H1 (cell line): ENCODE data around the gene GALC. TPM values are rescaled to one million over a fixed set of nuclear protein-coding genes. Genes with fewer than 3 reads are reported as not detected.

Experiments
- CTCF ChIA-PET: fragments of 300-600 bp; sonication (Branson Sonifier 250); formaldehyde crosslinking; loops from one replicate; lab custom pipeline; 2021; ENCODE audit not compliant: partially characterized antibody; lab: Charles Lee
- POLR2A ChIA-PET: fragments of 300-600 bp; sonication (Branson Sonifier 250); formaldehyde crosslinking; loops from one replicate; lab custom pipeline; 2021; ENCODE audit warnings: inconsistent platforms; ENCODE audit not compliant: partially characterized antibody; lab: Charles Lee
- DNase-seq, 2 experiments: peaks; one replicate each; pipeline versions ENCODE4 v3.0.0 to v3.0.0-alpha.2; 2010 to 2022; ENCODE audit warnings: low spot score in 2 of 2, low read depth in 1 of 2, mixed read lengths in 1 of 2
- FAIRE-seq: peaks from 2 replicates; lab custom pipeline; 2011; peaks lifted over from hg19 to GRCh38; lab: Jason Lieb, UNC
- H2AFZ ChIP-seq: 2 replicates; pipeline ENCODE4 v1.8.1; 2012; ENCODE audit warnings: low read length, inconsistent platforms
- H2AK5ac ChIP-seq: 2 replicates; pipeline ENCODE4 v1.6.1; 2013; ENCODE audit warnings: low read depth, low read length
- H2BK120ac ChIP-seq: replicated peaks from 2 replicates; pipeline ENCODE3; 2013; ENCODE audit warnings: low read depth, low read length, inconsistent platforms
- H2BK12ac ChIP-seq: 2 replicates; pipeline ENCODE4 v1.6.1; 2013; ENCODE audit warnings: low read depth, low read length
- H2BK15ac ChIP-seq: 2 replicates; pipeline ENCODE4 v1.6.1; 2013; ENCODE audit warnings: low read length
- H2BK20ac ChIP-seq: 2 replicates; pipeline ENCODE4 v1.6.1; 2013; ENCODE audit warnings: low read length
- H2BK5ac ChIP-seq: 2 replicates; pipeline ENCODE4 v1.6.1; 2013; ENCODE audit warnings: low read depth, low read length
- H3K14ac ChIP-seq: 2 replicates; pipeline ENCODE4 v1.6.1; 2013; ENCODE audit warnings: inconsistent platforms; ENCODE audit not compliant: insufficient read length
- H3K18ac ChIP-seq: 2 replicates; pipeline ENCODE4 v1.6.1; 2013; ENCODE audit warnings: low read length; ENCODE audit errors: extremely low read depth
- H3K23ac ChIP-seq: 2 replicates; pipeline ENCODE4 v1.6.1; 2013; ENCODE audit warnings: inconsistent platforms; ENCODE audit not compliant: insufficient read length
- H3K23me2 ChIP-seq: 2 replicates; pipeline ENCODE4 v1.6.1; 2013; ENCODE audit warnings: low read depth, low read length
- H3K27ac ChIP-seq: 2 replicates; pipeline ENCODE4 v1.6.1; 2011; ENCODE audit warnings: low read depth, low read length, inconsistent platforms
- H3K27me3 ChIP-seq, 4 experiments: replicated peaks in 1 of 4; 1 replicate in 1 of 4; 2 replicates in 3 of 4; pipeline versions ENCODE4 v1.6.1 to v1.8.1; 2011 to 2013; ENCODE audit warnings: low read length in 3 of 4, mild to moderate bottlenecking in 3 of 4, inconsistent platforms in 2 of 4, mixed read lengths in 2 of 4, moderate library complexity in 1 of 4; ENCODE audit not compliant: control insufficient read depth in 3 of 4, insufficient read depth in 3 of 4; ENCODE audit errors: extremely low read depth in 1 of 4
- H3K36me3 ChIP-seq, 4 experiments: 2 replicates each; pipeline versions ENCODE4 v1.6.1 to v1.8.1; 2011 to 2013; ENCODE audit warnings: mild to moderate bottlenecking in 4 of 4, low read length in 3 of 4, moderate library complexity in 2 of 4, control low read depth in 1 of 4, inconsistent platforms in 1 of 4; ENCODE audit not compliant: insufficient read depth in 4 of 4, control insufficient read depth in 2 of 4
- H3K4ac ChIP-seq: replicated peaks from 2 replicates; pipeline ENCODE3; 2013; ENCODE audit warnings: low read length, low read depth, mixed read lengths, inconsistent platforms; ENCODE audit not compliant: insufficient read length
- H3K4me1 ChIP-seq, 4 experiments: replicated peaks in 1 of 4; 1 replicate in 1 of 4; 2 replicates in 3 of 4; pipeline versions ENCODE4 v1.6.1 to v1.8.1; 2011 to 2013; ENCODE audit warnings: low read length in 3 of 4, inconsistent platforms in 2 of 4, mixed read lengths in 1 of 4; ENCODE audit not compliant: insufficient read depth in 4 of 4, control insufficient read depth in 3 of 4
- H3K4me2 ChIP-seq, 2 experiments: 2 replicates each; pipeline versions ENCODE4 v1.6.1 to v1.8.1; 2011 to 2013; ENCODE audit warnings: low read depth in 2 of 2, low read length in 2 of 2, control low read depth in 1 of 2, inconsistent platforms in 1 of 2, mild to moderate bottlenecking in 1 of 2; ENCODE audit not compliant: insufficient read depth in 1 of 2
- H3K4me3 ChIP-seq, 4 experiments: fragments of 200-600, 300-600 bp in 1 of 4; sonication (generic), shearing (Covaris generic), sonication (Bioruptor Twin) in 1 of 4; 2 replicates each; pipeline versions ENCODE4 v1.5.1 to v1.8.1; 2011 to 2016; ENCODE audit warnings: low read length in 4 of 4, low read depth in 3 of 4, control low read depth in 2 of 4, inconsistent platforms in 2 of 4, mild to moderate bottlenecking in 2 of 4, mixed read lengths in 1 of 4, moderate library complexity in 1 of 4; ENCODE audit not compliant: insufficient read depth in 2 of 4; ENCODE audit errors: extremely low read depth in 1 of 4
- H3K56ac ChIP-seq: replicated peaks from 2 replicates; pipeline ENCODE3; 2013; ENCODE audit warnings: low read depth, mild to moderate bottlenecking, mixed read lengths, low read length, inconsistent platforms; ENCODE audit not compliant: insufficient read length
- H3K79me1 ChIP-seq: 2 replicates; pipeline ENCODE4 v1.6.1; 2013; ENCODE audit warnings: low read depth, low read length, control low read depth
- H3K79me2 ChIP-seq, 2 experiments: 2 replicates each; pipeline versions ENCODE4 v1.6.1 to v1.8.1; 2012 to 2013; ENCODE audit warnings: low read length in 2 of 2, mild to moderate bottlenecking in 2 of 2, inconsistent platforms in 1 of 2; ENCODE audit not compliant: insufficient read depth in 2 of 2, control insufficient read depth in 1 of 2
- H3K9ac ChIP-seq, 4 experiments: replicated peaks in 1 of 4; 1 replicate in 1 of 4; 2 replicates in 3 of 4; pipeline versions ENCODE4 v1.6.1 to v1.8.1; 2011 to 2013; ENCODE audit warnings: low read depth in 3 of 4, low read length in 3 of 4, control low read depth in 2 of 4, mild to moderate bottlenecking in 2 of 4, moderate library complexity in 2 of 4, inconsistent platforms in 1 of 4; ENCODE audit errors: extremely low read depth in 1 of 4
- H3K9me3 ChIP-seq, 2 experiments: 2 replicates each; pipeline versions ENCODE4 v1.6.1 to v1.8.1; 2012 to 2013; ENCODE audit warnings: mild to moderate bottlenecking in 2 of 2, moderate library complexity in 2 of 2, control low read depth in 1 of 2, inconsistent platforms in 1 of 2, low read depth in 1 of 2, low read length in 1 of 2, mixed read lengths in 1 of 2; ENCODE audit not compliant: insufficient read depth in 2 of 2
- H4K20me1 ChIP-seq, 2 experiments: replicated peaks in 1 of 2; 2 replicates each; pipeline versions ENCODE3 to v1.8.1; 2011 to 2013; ENCODE audit warnings: inconsistent platforms in 2 of 2, low read length in 2 of 2, mild to moderate bottlenecking in 1 of 2; ENCODE audit not compliant: insufficient read depth in 2 of 2, control insufficient read depth in 1 of 2
- H4K5ac ChIP-seq: 2 replicates; pipeline ENCODE4 v1.6.1; 2013; ENCODE audit warnings: low read length, low read depth, mixed read lengths, inconsistent platforms; ENCODE audit not compliant: insufficient read length
- H4K8ac ChIP-seq: 2 replicates; pipeline ENCODE4 v1.8.0; 2013; ENCODE audit warnings: mild to moderate bottlenecking, moderate library complexity, low read length, inconsistent platforms; ENCODE audit not compliant: insufficient read depth; ENCODE audit errors: extremely low read depth
- H4K91ac ChIP-seq: replicated peaks from 2 replicates; pipeline ENCODE3; 2013; ENCODE audit warnings: low read length, mixed read lengths, inconsistent platforms; ENCODE audit not compliant: insufficient read length
- ATF3 ChIP-seq: IDR thresholded peaks from 2 replicates; pipeline ENCODE4 v1.6.1; 2011; ENCODE audit warnings: low read depth, mild to moderate bottlenecking, low read length; ENCODE audit not compliant: insufficient read depth
- GABPA ChIP-seq: IDR thresholded peaks from 2 replicates; pipeline ENCODE4 v1.6.1; 2011; ENCODE audit warnings: mild to moderate bottlenecking, low read length, moderate library complexity, borderline replicate concordance; ENCODE audit not compliant: insufficient read depth
- MAX ChIP-seq: IDR thresholded peaks from 2 replicates; pipeline ENCODE4 v1.6.1; 2012; ENCODE audit warnings: inconsistent platforms
- POU5F1 ChIP-seq: IDR thresholded peaks from 2 replicates; pipeline ENCODE4 v1.6.1; 2011; ENCODE audit warnings: low read depth, mild to moderate bottlenecking, low read length, moderate library complexity
- USF2 ChIP-seq: IDR thresholded peaks from 2 replicates; pipeline ENCODE4 v1.6.1; 2011; ENCODE audit warnings: low read length, improper control_type of control experiment
- WGBS, 2 experiments: shearing (Covaris generic) in 1 of 2; methylation state at CpG; one replicate each; pipeline versions ENCODE4 v1.1.6 to v1.1.7; 2013 to 2015; ENCODE audit warnings: low lambda C conversion rate in 2 of 2, mixed read lengths in 2 of 2, inconsistent platforms in 1 of 2, low coverage in 1 of 2, missing lambda C conversion rate in 1 of 2; ENCODE audit not compliant: insufficient replicate concordance in 2 of 2, insufficient coverage in 1 of 2, insufficient read length in 1 of 2; ENCODE audit errors: extremely low coverage in 1 of 2, missing lambda C conversion rate in 1 of 2; 5-methylcytosine and 5-hydroxymethylcytosine counted together
- long read RNA-seq, 2 experiments: library from RNA in 1 of 2; library from capped mRNA in 1 of 2; stranded (forward); transcript quantifications; one replicate each; pipeline ENCODE4 v2.0.0, GENCODE V29; 2021; ENCODE audit warnings: inconsistent platforms in 1 of 2
- polyA minus RNA-seq, 3 experiments: library from RNA; depleted of rRNA, polyadenylated mRNA; stranded (reverse); fragments of >200 nt; gene quantifications; 1 replicate in 2 of 3; 2 replicates in 1 of 3; pipeline ENCODE4 v1.2.3, GENCODE V29; 2011
- polyA plus RNA-seq, 7 experiments: library from polyadenylated mRNA; depleted of rRNA in 3 of 7; stranded (reverse) in 5 of 7; unstranded in 2 of 7; fragments of >200 nt in 5 of 7; fragments of 200-250 nt in 2 of 7; gene quantifications; 1 replicate in 5 of 7; 2 replicates in 1 of 7; 4 replicates in 1 of 7; pipeline versions ENCODE4 v1.2.1 to v1.2.3, GENCODE V29; 2011 to 2013; ENCODE audit warnings: missing spikeins in 2 of 7, mixed read lengths in 2 of 7
- total RNA-seq: library from RNA; stranded (reverse); fragmentation: NEBNext Ultra II Directional; extraction: Animal tissue kit (Norgen Biotek cat#: 25700); gene quantifications from 2 replicates; pipeline ENCODE4 v1.2.1, GENCODE V29; 2021

GALC gene
- total RNA-seq (12.3 and 12.5 TPM in 2 replicates), polyA plus RNA-seq (2011; rRNA removed) (5.4 and 6.1 TPM in 2 replicates), polyA minus RNA-seq (2011; rRNA and poly(A)+ RNA removed) (8.2 and 17.8 TPM in 2 replicates)
- 8.9 TPM for polyA plus RNA-seq (2011; cell fraction: cytosol; rRNA removed)
- 7.2 TPM for polyA plus RNA-seq (2011; cell fraction: nucleus; rRNA removed)
- 6.4 to 10.6 TPM (median 8.5 TPM) in 4 replicates for polyA plus RNA-seq (2012, experiment 1 of 2)
- 1.00 TPM for polyA plus RNA-seq (2012, experiment 2 of 2)
- polyA plus RNA-seq (2013, experiment 1 of 2) = 11.3 TPM
- 11.9 TPM for polyA plus RNA-seq (2013, experiment 2 of 2)
- polyA minus RNA-seq (2011; cell fraction: cytosol; rRNA and poly(A)+ RNA removed) = 11.2 TPM
- polyA minus RNA-seq (2011; cell fraction: nucleus; rRNA and poly(A)+ RNA removed) = 15.7 TPM
- long read RNA-seq, experiment 1, partial matches to known transcripts = 3 of 10 reads
- long read RNA-seq, experiment 1, other reads (novel, unspliced or antisense) = 5 of 10 reads
- long read RNA-seq, experiment 2, partial matches to known transcripts = 2 of 2 reads
- long read RNA-seq, experiment 2, other reads (novel, unspliced or antisense) = 0 of 2 reads

GRCh38 chr14:87992718-87993628 is at the start of gene GALC:
Gene GALC, minus strand, starts transcription at chr14:87993182. Its CDS starts 18 bp downstream, at chr14:87993164.
- no peak for FAIRE-seq
- Histone ChIP-seq H3K23ac (no peak within 1 kb of the TSS), H3K4me3 (peak within 1 kb of the TSS; percentile 72 to 81 (median 77)), H4K91ac (peak within 1 kb of the TSS; percentile 22), H2BK5ac (peak within 1 kb of the TSS; percentile 97), H4K20me1 (no peaks in the 10 kb centered on the region), H4K8ac (peak within 1 kb of the TSS; percentile 99), H3K9me3 (no peaks in the 10 kb centered on the region), H3K4ac (peak within 1 kb of the TSS; percentile 94), H3K4me2 (peak within 1 kb of the TSS; percentile 72 to 94), H3K18ac (peak within 1 kb of the TSS; percentile 84), H3K27me3 (no peaks in the 10 kb centered on the region), H2BK120ac (no peak within 1 kb of the TSS), H3K56ac (peak within 1 kb of the TSS; percentile 1), H2AFZ (peak within 1 kb of the TSS; percentile 98), H3K9ac (peak within 1 kb of the TSS; percentile 62 to 72 (median 66)), H3K79me1 (no peaks in the 10 kb centered on the region), H3K14ac (no peak within 1 kb of the TSS), H3K27ac (peak within 1 kb of the TSS; percentile 70; the same call in 1 of the 2 replicates), H2BK12ac (peak within 1 kb of the TSS; percentile 97), H2BK20ac (0 out of 2 replicates have a peak within 1 kb of the TSS, but pooled peaks have one; percentile 61), H3K79me2 (no peaks in the 10 kb centered on the region), H2AK5ac (no peak within 1 kb of the TSS), H3K4me1 (peaks cover 0 to 3% (median 0%) of the 10 kb centered on the region in 4 experiments; a peak in 3 of 7 replicates), H3K36me3 (no peaks in the 10 kb centered on the region), H2BK15ac (no peak within 1 kb of the TSS; the same call in 1 of the 2 replicates), H4K5ac (peak within 1 kb of the TSS; percentile 87), H3K23me2 (peaks cover 8% of the 10 kb centered on the region; the same call in 1 of the 2 replicates)
- POLR2A ChIA-PET = interaction anchor here (0.7 to 1.6 kb wide), 8 partner anchors 9 to 806 kb away, joined by 3 to 7 read pairs (median 3); partner anchors contain the start of gene GPR65
- 6% methylated on average over 55 of the region's 83 CpGs; no CpG with 5 or more reads in 1 of the 2 experiments for WGBS, 2 experiments
- peak; percentile 59 to 93 for DNase-seq
- CTCF ChIA-PET = interaction anchor here (1.7 kb wide), 1 partner anchor 22 kb away, joined by 4 read pairs; no protein-coding TSS in a partner anchor
- TF ChIP-seq USF2 = peak; percentile 89
- peak; percentile 93 for TF ChIP-seq MAX
- TF ChIP-seq ATF3 = 0 out of 2 replicates have a peak, but pooled peaks have one; percentile 40
- no peak for TF ChIP-seq POU5F1
- TF ChIP-seq GABPA = 0 out of 2 replicates have a peak, but pooled peaks have one; percentile 30
